Neuronal stem cell (in vitro differentiated cells): ENCODE data around the gene CYB5RL.
A peak's percentile ranks its signal among the peaks of the same experiment; 100 is the strongest.

Experiments
- DNase-seq: peaks from one replicate; pipeline ENCODE4 v3.0.0-alpha.2; 2013; ENCODE audit warnings: low spot score
- H2AFZ ChIP-seq: one replicate; pipeline ENCODE4 v1.6.1; 2013; ENCODE audit warnings: mild to moderate bottlenecking, low read length, inconsistent platforms
- H2AK5ac ChIP-seq: 2 replicates; pipeline ENCODE4 v1.6.1; 2013; ENCODE audit warnings: low read depth, mild to moderate bottlenecking, inconsistent platforms, low read length, moderate library complexity, mixed read lengths
- H2BK120ac ChIP-seq: 2 replicates; pipeline ENCODE4 v1.6.1; 2013; ENCODE audit warnings: low read depth, mild to moderate bottlenecking, inconsistent platforms, low read length, moderate library complexity, mixed read lengths
- H2BK12ac ChIP-seq: one replicate; pipeline ENCODE4 v1.6.1; 2013; ENCODE audit warnings: low read length, inconsistent platforms
- H2BK15ac ChIP-seq: 2 replicates; pipeline ENCODE4 v1.6.1; 2013; ENCODE audit warnings: mild to moderate bottlenecking, low read length, inconsistent platforms, mixed read lengths
- H2BK5ac ChIP-seq: one replicate; pipeline ENCODE4 v1.6.1; 2013; ENCODE audit warnings: inconsistent platforms, mild to moderate bottlenecking, low read length, moderate library complexity
- H3K14ac ChIP-seq: one replicate; pipeline ENCODE4 v1.6.1; 2013; ENCODE audit warnings: low read length, inconsistent platforms
- H3K18ac ChIP-seq: 2 replicates; pipeline ENCODE4 v1.6.1; 2013; ENCODE audit warnings: low read length, inconsistent platforms
- H3K23ac ChIP-seq: 2 replicates; pipeline ENCODE4 v1.6.1; 2013; ENCODE audit warnings: low read depth, mild to moderate bottlenecking, mixed read lengths, low read length, inconsistent platforms; ENCODE audit not compliant: poor library complexity
- H3K27ac ChIP-seq: replicated peaks from 3 replicates; pipeline ENCODE4 v1.5.1; 2013; ENCODE audit warnings: low read length, inconsistent platforms
- H3K27me3 ChIP-seq, 3 experiments: 2 replicates each; pipeline ENCODE4 v1.6.1; 2013; ENCODE audit warnings: low read length in 3 of 3, mild to moderate bottlenecking in 2 of 3, inconsistent platforms in 1 of 3, low read depth in 1 of 3, mixed read lengths in 1 of 3, moderate library complexity in 1 of 3; ENCODE audit not compliant: control insufficient read depth in 3 of 3, insufficient read depth in 3 of 3
- H3K36me3 ChIP-seq, 2 donors: replicated peaks in 1 of 2; 2 replicates each; pipeline ENCODE4 v1.6.1; 2013; ENCODE audit warnings: low read length in 2 of 2; ENCODE audit not compliant: control insufficient read depth in 2 of 2, insufficient read depth in 2 of 2
- H3K4ac ChIP-seq: 2 replicates; pipeline ENCODE4 v1.6.1; 2013; ENCODE audit warnings: inconsistent platforms, mild to moderate bottlenecking, low read length, moderate library complexity
- H3K4me1 ChIP-seq, 2 donors: 1 replicate in 1 of 2; 2 replicates in 1 of 2; pipeline ENCODE4 v1.6.1; 2013; ENCODE audit warnings: low read length in 2 of 2, low read depth in 1 of 2; ENCODE audit not compliant: control insufficient read depth in 2 of 2, insufficient read depth in 1 of 2
- H3K4me2 ChIP-seq: one replicate; pipeline ENCODE4 v1.6.1; 2013; ENCODE audit warnings: mild to moderate bottlenecking, low read length, inconsistent platforms; ENCODE audit not compliant: insufficient read depth, poor library complexity, severe bottlenecking
- H3K4me3 ChIP-seq, 2 donors: 2 replicates each; pipeline ENCODE4 v1.5.1; 2013; ENCODE audit warnings: low read length in 2 of 2, mild to moderate bottlenecking in 2 of 2, inconsistent platforms in 1 of 2, moderate library complexity in 1 of 2
- H3K79me1 ChIP-seq: one replicate; pipeline ENCODE4 v1.6.1; 2013; ENCODE audit warnings: low read depth, mild to moderate bottlenecking, inconsistent platforms, low read length, moderate library complexity
- H3K9ac ChIP-seq: one replicate; pipeline ENCODE4 v1.6.1; 2013; ENCODE audit warnings: mild to moderate bottlenecking, low read depth, low read length, inconsistent platforms; ENCODE audit not compliant: poor library complexity
- H3K9me3 ChIP-seq, 2 donors: replicated peaks in 1 of 2; 2 replicates each; pipeline versions ENCODE3 to v1.6.1; 2013; ENCODE audit warnings: low read length in 2 of 2, mild to moderate bottlenecking in 2 of 2, inconsistent platforms in 1 of 2, low read depth in 1 of 2, mixed read lengths in 1 of 2, moderate library complexity in 1 of 2; ENCODE audit not compliant: control insufficient read depth in 2 of 2, insufficient read depth in 1 of 2
- H4K8ac ChIP-seq: one replicate; pipeline ENCODE4 v1.6.1; 2013; ENCODE audit warnings: low read depth, mild to moderate bottlenecking, inconsistent platforms, low read length, moderate library complexity
- H4K91ac ChIP-seq: one replicate; pipeline ENCODE4 v1.6.1; 2013; ENCODE audit warnings: low read length, low read depth, mild to moderate bottlenecking, inconsistent platforms; ENCODE audit not compliant: poor library complexity
- WGBS, 2 donors: extraction: QIAGEN DNeasy Blood & Tissue Kit; methylation state at CpG; one replicate each; pipeline ENCODE4 v1.1.7; 2013; ENCODE audit warnings: missing lambda C conversion rate in 2 of 2, mixed read lengths in 1 of 2; ENCODE audit not compliant: insufficient read length in 2 of 2, insufficient replicate concordance in 1 of 2; ENCODE audit errors: extremely low coverage in 2 of 2; 5-methylcytosine and 5-hydroxymethylcytosine counted together

CYB5RL gene

GRCh38 chr1:54165146-54165545 is 34.7 kb downstream of the CYB5RL start:
- Histone ChIP-seq H3K27me3 (no peaks in the 10 kb centered on the region), H3K4ac (no peak overlapping the region), H3K27ac (no peak overlapping the region), H3K23ac (no peak overlapping the region), H3K79me1 (no peaks in the 10 kb centered on the region), H2AFZ (no peak overlapping the region), H2AK5ac (no peak overlapping the region), H3K14ac (no peak overlapping the region), H2BK12ac (no peak overlapping the region), H3K36me3 (no peaks in the 10 kb centered on the region), H3K9me3 (no peaks in the 10 kb centered on the region), H3K18ac (no peak overlapping the region), H3K9ac (no peak overlapping the region), H3K4me2 (no peak overlapping the region), H3K4me3 (no peak overlapping the region), H2BK120ac (no peak overlapping the region), H2BK15ac (no peak overlapping the region), H2BK5ac (no peak overlapping the region), H4K8ac (no peak overlapping the region), H3K4me1 (peaks cover 0 to 2% of the 10 kb centered on the region in 2 donors), H4K91ac (no peak overlapping the region)
- no peak for DNase-seq
- WGBS, 2 donors = no CpG with 5 or more reads among the region's 15 CpGs

DNA sequence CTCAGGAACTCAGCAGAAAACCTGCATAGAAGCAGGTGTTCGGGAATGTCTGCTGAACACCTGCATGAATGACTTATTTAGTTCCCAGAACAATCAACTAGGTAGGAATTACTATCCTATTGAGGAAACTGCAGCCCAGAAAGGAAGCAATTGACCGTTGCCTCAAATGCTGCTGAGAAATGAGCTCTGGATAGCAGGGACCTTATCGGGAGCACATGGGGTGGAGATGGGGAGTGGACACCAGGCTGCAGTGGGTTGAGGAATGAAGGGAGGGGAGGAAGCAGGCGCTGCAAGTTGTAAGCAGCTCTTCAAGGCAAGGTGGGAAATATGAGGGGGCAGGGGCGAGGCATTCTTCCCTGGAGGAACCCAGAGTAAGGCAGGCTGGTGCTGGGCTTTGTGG is 36.3 kb downstream of the CYB5RL start:
- no CpG with 5 or more reads among the region's 5 CpGs for WGBS, 2 donors
- H3K23ac ChIP-seq = no peak overlapping the region
- H3K36me3 ChIP-seq = no peaks in the 10 kb centered on the region
- H2BK5ac ChIP-seq = no peak overlapping the region
- no peak overlapping the region for H2BK12ac ChIP-seq
- no peak overlapping the region for H3K9ac ChIP-seq
- no peak overlapping the region for H2AFZ ChIP-seq
- H3K79me1 ChIP-seq = no peaks in the 10 kb centered on the region
- H3K4me2 ChIP-seq = no peak overlapping the region
- H2BK120ac ChIP-seq = no peak overlapping the region
- no peak overlapping the region for H3K18ac ChIP-seq
- DNase-seq = no peak
- no peak overlapping the region for H3K27ac ChIP-seq
- H3K4me3 ChIP-seq = no peak overlapping the region
- H3K4ac ChIP-seq = no peak overlapping the region
- H2AK5ac ChIP-seq = no peak overlapping the region
- H3K27me3 ChIP-seq = no peaks in the 10 kb centered on the region
- H4K8ac ChIP-seq = no peak overlapping the region
- H3K9me3 ChIP-seq = no peaks in the 10 kb centered on the region
- H4K91ac ChIP-seq = no peak overlapping the region
- no peak overlapping the region for H3K14ac ChIP-seq
- peaks cover 0 to 4% of the 10 kb centered on the region in 2 donors for H3K4me1 ChIP-seq
- H2BK15ac ChIP-seq = no peak overlapping the region

DNA sequence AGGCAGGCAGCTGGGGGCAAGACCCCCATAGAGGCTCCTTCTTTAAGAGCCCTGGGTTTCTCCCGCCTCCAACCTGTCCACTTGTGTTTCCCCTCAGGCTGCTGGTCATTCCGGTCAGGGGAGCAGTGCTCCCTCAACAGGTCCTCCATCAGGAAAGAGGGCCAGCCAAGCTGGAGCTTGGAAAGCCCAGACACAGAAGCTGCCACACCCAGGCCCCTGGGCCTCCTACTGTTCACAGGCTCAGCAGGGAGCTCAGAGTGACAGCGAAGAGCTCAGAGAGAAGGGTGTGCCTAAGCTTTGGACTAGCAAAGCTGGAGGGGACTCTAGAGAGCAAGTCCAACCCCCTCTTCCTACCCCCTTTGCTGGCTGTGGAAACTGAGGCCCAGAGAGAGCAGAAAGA is 36.8 kb downstream of the CYB5RL start:
- H4K91ac ChIP-seq = no peak overlapping the region
- peak overlapping the region; percentile 19 for H3K18ac ChIP-seq
- no peak overlapping the region for H3K14ac ChIP-seq
- no peaks in the 10 kb centered on the region for H3K36me3 ChIP-seq
- no peak overlapping the region for H3K4me3 ChIP-seq
- H2BK120ac ChIP-seq = no peak overlapping the region
- H2BK15ac ChIP-seq = no peak overlapping the region
- no peak overlapping the region for H4K8ac ChIP-seq
- no peak overlapping the region for H2AFZ ChIP-seq
- peaks cover 0 to 4% of the 10 kb centered on the region in 2 donors for H3K4me1 ChIP-seq
- no peak overlapping the region for H3K23ac ChIP-seq
- H2BK5ac ChIP-seq = no peak overlapping the region
- no peaks in the 10 kb centered on the region for H3K79me1 ChIP-seq
- peak overlapping the region; percentile 5 for H2AK5ac ChIP-seq
- H3K27me3 ChIP-seq = no peaks in the 10 kb centered on the region
- DNase-seq = no peak
- no peak overlapping the region for H3K9ac ChIP-seq
- no peaks in the 10 kb centered on the region for H3K9me3 ChIP-seq
- no peak overlapping the region for H3K27ac ChIP-seq
- H3K4ac ChIP-seq = no peak overlapping the region
- H2BK12ac ChIP-seq = no peak overlapping the region
- H3K4me2 ChIP-seq = no peak overlapping the region
- WGBS, 2 donors = no CpG with 5 or more reads among the region's 3 CpGs

- Histone ChIP-seq H2AFZ (no peak overlapping the region), H3K4ac (no peak overlapping the region), H3K4me3 (no peak overlapping the region), H2AK5ac (peak overlapping the region; percentile 47), H4K8ac (no peak overlapping the region), H3K36me3 (no peaks in the 10 kb centered on the region), H3K4me1 (peaks cover 0 to 4% of the 10 kb centered on the region in 2 donors), H3K9me3 (peaks cover 0 to 2% of the 10 kb centered on the region in 2 donors), H3K79me1 (no peaks in the 10 kb centered on the region), H3K27ac (no peak overlapping the region), H2BK120ac (no peak overlapping the region), H2BK15ac (no peak overlapping the region), H3K23ac (no peak overlapping the region), H4K91ac (no peak overlapping the region), H3K18ac (no peak overlapping the region), H3K27me3 (peaks cover 0 to 6% (median 0%) of the 10 kb centered on the region in 3 experiments), H3K4me2 (no peak overlapping the region), H3K14ac (no peak overlapping the region), H3K9ac (no peak overlapping the region), H2BK12ac (no peak overlapping the region), H2BK5ac (no peak overlapping the region)
- no CpG with 5 or more reads among the region's 6 CpGs for WGBS, 2 donors
- no peak for DNase-seq
Observed at GRCh38 chr1:54161495-54162168, 38.2 kb downstream of the CYB5RL start.
